GF-D8 (cell line): ENCODE results near the gene ARHGEF28.

ENCODE experiments used
- DNase-seq: peaks from one replicate; lab custom pipeline; 2025; lab: John Stamatoyannopoulos, UW

Gene ARHGEF28

DNA sequence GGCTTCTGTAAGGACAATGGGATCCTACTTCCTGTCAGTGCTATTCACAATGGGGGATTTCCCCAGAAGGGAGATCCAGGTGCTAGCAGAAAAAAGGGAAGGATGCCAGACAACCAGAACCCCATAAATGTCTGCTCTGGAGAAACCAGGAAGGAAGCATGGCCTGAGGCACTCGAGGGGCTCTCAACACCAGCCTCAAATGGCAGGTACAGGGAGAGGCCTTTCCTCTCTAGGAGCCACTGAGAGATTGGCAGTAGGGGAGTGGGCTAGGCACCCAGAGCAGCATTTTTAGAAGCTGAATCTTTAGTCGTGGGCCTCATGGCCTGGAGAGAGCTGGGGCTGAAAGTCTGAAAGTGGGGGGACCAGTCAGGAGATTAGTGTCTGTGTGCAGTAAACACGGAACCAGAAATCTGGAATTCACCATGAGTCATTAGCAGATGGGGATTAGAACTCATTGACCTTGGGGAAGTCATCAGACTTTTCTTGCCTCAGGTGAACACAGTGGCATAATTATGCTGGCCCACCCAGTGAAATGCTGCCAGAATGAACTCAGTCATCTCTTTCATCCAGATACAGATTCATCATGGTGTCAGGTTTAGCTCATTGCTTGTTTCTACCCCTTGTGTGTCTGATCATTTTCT, 28.3 kb downstream of the ARHGEF28 start:
- DNase-seq, result no peak

DNA sequence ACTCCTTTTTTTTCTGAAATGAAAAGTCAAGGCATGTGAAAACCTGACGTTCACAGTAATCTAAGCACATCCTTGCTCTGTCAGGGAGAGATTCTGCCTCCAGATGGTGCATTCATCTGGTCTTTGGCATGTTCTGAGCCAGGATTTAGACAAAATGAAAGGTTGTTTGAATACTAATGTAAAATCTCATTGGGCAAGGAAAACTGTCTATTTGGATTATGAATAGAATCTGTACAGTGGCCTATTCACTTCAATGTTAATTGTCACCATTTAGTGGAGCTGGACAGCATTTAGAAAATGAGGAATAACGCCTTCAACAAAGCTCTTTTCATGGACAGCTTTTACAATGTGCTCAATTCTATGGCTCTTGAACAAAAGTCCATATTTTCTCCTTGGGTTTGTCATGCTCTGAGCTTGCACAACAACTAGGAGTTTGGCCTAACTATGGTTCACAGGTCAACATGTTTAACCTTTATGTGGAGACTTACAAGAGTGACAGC, 28.9 kb downstream of the ARHGEF28 start:
- DNase-seq, result no peak

DNA sequence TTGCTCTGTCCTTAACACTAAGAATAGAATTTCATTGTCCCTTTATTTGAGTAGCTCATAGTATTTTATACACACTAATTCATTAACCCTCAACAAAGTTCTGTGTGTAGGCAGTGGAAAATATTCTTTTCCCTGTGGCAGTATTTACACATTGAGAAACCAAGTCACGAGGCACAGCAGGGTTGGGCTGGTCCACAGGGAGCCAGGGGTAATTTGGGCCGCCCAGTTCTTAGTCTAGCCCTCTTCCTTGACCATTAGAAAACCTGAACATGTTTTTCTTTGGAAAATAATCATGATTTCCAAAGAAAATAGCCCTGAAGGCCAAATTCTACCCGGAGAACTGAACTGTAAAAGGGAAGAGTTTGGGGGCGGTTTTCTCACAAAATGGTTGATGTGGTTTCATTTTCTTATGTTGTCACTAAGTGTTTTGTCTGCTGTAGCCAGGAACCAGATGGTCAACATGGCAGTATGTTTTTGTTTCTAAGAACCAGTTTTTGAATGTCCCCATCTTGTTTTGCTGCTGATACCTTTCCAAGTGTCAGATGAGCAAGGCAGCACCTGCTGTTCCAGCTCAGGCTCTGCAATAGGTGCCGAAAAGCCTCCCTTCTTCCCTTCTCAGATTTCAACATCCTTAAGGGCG, 29.6 kb downstream of the ARHGEF28 start:
- no peak for DNase-seq

DNA sequence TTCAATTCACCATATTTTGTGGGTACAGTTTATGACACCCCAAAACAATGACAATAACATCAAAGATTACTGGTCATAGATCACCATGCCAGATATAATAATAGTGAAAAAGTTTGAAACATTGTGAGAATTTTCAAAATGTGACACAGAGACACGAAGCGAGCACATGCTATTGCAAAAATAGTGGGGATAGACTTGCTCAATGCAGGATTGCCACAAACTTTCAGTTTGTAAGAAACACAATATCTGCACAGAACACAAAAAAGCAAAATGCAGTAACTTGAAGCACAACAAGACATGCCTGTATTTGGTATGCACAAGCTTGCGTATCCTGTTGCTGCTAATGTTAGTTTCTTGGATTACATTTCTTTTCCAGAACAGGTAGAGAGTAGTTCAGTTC, 35.8 kb downstream of the ARHGEF28 start:
- no peak for DNase-seq

DNA sequence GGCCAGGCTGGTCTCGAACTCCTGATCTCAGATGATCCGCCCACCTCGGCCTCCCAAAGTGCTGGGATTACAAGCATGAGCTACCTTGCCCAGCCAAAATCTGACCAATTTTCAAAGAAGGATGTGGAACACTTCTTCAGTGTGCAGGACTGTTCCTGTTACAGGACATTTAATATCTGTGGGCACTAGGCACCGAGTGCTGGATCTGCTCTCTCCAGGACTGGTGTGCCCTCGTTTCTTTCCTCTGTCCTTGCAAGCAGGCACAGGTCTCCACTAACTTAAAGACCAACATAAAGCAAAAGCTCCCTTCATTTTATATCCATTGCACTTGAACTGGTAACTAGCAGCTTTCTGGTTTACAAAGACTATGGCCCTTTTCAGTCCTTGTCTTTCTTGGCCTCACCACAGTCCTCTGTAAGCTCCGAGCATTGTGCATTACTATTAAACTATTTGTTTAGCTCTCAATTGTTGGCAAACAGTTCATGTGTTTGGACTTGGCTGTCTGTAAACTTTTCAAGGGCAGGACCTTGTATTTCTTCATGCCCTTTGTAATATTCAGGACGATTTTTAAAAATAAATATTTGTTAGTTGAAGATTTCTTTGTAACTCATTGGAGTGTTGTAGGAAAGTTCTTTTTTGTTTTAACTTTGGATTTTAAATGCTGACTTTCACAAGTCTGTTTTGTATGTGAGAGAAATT, 37.3 kb downstream of the ARHGEF28 start:
- no peak for DNase-seq

DNA sequence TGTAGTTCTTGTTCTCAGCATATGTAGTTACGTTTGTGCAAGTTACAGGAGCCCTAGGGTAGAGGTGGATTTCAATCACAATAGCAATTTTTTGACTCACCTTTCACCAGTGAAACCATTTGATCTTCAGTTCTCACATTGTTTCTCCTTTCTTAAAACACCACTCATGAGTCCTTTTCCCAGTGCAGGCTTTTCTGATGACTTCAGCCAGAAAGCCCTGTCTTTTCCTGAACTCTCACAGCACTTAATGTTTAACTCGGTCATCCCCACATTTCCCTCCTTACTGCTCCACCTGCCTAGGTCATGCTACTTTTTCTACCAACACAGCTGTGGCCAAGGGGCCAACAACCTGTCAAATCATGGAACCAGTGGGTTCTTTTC, 37.9 kb downstream of the ARHGEF28 start:
- DNase-seq, result no peak

DNA sequence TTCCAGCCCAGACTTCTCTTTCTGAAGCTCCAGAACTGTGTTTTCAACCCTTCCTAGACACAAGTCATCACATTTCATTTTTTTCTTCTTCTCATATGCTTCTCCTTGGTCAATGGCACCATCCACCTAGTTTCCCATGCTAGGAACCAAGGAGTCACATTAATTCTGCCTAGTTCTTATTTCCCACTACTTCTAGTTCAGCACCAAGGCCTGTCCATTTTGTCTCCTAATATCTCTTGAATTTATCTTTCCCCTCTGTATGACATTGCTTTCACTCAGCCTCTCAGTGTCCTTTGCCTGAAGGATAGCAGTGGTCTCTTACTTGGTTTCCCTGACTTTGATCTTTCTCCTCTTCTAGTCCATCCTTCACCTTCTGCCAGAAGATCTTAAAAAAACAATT, 38.8 kb downstream of the ARHGEF28 start:
- no peak for DNase-seq

DNA sequence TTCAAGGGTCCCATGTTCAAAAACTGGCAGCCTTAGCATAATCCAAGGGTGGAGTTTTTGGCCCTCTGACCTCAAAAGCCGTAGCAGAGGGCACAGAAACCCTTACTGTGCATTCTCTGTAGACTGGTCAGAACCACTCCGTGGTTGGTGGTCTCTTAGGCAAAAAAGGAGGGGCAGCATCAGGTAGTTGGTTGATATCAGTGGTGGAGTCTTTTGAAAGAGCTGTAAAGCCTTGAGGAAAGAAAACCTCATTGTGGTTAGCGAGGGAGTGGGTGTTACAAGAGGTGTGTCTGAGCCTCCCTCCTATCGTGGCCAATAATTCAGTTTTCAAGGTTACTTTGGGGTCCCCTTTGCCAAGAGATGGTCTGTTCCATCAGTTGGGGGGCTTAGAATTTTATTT, 40.9 kb downstream of the ARHGEF28 start:
- DNase-seq, result no peak

DNA sequence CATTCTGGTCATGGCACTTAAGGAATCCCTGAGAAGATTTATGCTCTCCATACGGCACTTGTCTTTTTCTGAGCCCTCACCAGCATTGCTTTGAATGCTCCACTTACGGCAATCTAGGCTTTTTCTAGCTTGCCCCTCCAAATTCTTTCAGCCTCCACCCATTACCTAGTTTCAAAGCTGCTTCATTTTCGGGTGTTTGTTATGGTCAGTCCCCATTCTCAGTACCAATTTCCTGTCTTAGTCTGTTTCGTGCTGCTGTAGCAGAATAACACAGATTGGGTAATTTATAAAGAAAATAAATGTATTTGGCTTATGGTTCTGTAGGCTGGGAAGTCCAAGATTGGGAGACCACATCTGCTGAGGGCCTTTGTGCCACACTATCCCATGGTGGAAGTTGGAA, 42.0 kb downstream of the ARHGEF28 start:
- DNase-seq, result no peak

DNA sequence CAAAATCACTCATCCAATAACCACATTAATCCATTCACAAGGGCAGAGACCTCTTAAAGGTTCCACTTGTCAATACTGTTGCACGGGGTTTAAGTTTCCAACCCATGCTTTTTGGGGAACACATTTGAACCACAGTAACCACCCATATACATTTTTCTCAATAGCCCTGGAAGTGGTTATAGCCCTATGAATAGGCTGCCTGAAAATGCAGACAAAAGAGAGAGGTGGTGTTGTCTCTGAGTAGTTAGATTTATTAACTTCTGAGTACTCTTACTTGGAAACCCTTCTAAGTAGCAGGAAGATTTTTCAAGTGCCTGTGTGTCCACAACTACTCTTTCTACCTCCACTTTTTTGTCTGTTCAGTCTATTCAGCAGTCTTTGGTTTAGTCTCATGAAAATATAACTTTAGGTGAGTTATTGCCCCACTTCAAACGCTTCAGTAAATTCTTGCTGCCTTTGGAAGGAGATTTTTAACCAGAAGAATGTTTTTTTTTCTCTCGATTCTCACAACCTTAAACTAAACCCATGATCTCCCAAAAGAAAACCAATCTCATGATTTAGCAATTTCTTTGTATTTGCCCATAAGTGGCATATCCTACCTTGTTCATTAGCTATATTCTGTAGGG, 42.6 kb downstream of the ARHGEF28 start:
- DNase-seq, result no peak

DNA sequence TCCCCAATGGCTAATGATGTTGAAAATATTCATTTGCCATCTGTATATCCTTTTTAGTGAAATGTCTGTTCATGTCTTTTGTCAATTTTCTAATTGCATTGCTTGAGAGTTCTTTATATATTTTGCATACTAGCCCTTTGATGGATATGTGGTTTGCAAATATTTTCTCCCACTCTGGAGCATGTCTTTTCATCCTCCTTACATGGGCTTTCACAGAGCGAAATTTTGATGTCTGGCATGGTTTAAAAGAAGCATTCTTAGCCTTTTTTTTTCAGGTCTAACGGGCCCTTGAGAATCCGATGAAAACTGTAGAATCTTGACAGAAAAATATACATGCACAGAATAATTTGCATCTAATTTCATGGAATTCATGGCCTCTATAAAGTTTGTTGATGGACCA, 44.7 kb downstream of the ARHGEF28 start:
- no peak for DNase-seq

DNA sequence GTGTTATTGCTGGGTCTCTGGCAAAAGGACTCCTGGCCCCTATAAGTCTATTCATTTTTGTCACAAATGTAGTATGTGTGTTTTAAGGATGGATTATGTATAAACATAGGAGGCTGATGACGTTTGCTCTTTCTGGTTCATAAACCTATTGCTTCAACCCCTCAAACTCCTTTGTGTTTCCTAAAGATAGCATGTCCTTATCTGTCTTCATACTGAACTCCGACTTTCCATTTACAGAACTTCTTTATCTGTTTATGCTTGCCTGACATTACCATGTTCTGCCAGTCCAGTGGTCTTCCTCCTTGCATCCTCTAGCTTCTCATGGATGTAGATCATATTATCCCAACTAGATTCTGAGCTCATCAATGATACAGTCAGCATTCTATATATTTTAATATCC, 46.1 kb downstream of the ARHGEF28 start:
- DNase-seq, result no peak

DNA sequence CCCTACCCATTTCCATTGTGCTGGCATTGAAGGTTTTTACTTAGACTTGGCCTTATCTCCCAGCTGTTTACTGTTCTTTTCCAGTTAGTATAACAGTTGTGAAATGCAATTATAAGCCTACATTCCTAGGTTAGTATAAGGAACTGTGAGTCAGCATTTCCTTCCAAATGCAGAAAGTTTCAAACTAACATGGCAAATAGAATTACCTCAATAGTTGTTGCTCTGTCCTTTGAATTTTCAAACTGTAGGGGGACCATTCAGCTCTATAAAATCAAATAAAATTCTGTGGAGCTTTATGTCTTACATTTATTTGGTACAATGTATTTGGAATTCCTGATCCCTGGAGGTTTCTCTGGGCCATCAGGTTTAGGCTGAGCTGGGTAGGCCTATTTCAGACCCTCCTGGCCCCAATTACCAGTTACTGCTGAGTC, 47.2 kb downstream of the ARHGEF28 start:
- peak; percentile 18 for DNase-seq

DNA sequence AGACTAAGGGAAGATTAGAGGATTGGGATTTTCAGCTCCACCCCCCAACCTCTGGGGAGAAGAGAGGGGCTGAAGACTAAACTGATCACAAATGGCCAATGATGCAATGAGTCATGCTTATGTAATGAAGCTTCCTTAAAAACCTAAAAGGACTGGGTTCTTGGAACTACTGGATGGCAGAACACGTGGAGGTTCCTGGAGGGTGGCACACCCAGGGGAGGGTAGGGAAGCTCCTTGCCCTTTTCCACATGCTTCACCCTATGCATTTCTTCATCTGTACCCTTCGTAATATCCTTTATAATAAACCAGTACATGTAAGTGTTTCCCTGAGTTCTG, 48.6 kb downstream of the ARHGEF28 start:
- no peak for DNase-seq

DNA sequence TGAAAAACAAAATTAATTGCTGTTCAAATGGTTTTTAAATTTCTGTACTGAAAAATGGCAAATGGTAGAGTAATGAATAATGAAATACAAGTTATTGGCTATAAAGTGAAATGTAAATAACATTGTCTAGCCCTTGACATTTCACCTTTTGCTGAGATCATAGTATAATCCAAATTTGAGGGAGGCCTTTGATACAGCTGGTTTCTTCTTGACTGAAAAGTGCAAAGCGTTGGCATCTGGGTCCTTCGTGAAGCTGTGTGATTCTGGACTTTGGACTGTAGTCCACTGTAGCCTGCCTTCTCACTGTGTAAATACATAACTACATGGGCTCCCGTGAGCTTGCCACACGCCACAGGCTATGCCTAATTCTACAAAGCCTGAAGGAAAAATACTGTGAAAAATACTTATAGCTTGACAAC, 52.3 kb downstream of the ARHGEF28 start:
- DNase-seq, result no peak

DNA sequence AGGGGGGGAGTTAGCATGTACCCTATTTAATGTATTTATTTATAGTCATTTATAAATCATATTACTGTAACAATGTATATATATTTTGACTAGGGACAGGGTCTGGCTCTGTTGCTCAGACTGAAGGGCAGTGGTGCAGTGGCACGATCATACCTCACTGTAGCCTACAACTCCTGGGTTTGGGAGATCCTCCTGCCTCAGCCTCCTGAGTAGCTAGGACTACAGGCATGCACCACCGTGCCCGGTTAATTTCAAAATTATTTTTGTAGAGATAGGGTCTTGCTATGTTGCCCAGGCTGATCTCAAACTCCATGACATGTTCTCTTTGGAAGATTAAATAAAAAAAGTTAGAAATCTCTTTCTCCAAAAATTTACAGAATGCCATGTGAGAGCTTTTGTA, 52.8 kb downstream of the ARHGEF28 start:
- DNase-seq, result no peak

DNA sequence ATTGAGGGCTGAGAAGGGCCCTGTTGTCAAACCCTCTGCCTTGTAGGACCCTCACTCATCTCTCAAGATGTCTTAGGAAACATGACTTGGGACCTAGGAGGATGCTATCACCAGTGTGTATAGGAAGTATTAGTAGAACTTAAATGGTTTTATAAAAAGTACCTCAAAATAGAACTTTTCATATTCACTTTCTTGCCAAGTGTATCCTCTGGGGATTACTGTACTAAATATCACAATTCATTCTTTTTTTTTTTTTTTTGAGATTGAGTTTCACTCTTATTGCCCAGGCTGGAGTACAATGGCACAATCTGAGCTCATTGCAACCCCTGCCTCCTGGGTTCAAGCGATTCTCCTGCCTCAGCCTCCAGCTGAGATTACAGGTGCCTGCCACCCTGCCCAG, 56.2 kb downstream of the ARHGEF28 start:
- no peak for DNase-seq

DNA sequence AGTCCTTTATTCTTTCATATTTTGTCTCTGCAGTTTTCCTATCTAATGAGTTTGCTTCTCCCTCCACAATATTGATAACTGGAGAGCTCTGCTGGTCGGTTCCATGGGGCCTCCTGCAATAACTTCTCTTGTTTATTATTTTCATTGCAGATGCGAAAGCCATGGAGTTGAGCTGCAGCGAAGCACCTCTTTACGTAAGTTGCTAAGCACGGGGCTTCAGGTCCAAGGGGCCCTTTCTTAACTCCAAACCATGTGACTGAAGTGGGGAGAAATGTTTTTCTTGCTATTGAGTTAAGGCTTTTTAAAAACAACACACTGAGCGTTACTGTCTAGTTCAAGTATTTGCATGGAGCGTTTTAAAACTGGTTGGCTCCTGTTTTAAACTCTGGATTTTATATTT, 58.7 kb downstream of the ARHGEF28 start:
- DNase-seq, result no peak

DNA sequence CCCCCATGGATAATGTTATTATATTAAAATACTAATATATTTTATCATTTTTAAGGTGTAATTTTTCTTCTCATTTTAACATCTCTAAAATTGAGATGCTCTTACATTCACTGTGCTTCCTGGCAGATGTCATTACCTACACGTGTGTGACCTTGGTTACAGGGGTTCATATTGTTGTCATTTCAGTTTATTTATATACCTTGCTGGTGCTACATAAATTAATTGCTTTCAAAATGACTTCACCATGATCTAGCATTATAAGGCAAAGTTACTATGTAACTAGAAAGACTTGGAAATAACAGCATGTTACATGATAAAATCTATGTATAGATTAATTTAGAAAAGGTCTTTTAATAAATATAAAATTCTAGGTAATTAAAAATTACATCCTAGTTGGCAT, 60.9 kb downstream of the ARHGEF28 start:
- no peak for DNase-seq

DNA sequence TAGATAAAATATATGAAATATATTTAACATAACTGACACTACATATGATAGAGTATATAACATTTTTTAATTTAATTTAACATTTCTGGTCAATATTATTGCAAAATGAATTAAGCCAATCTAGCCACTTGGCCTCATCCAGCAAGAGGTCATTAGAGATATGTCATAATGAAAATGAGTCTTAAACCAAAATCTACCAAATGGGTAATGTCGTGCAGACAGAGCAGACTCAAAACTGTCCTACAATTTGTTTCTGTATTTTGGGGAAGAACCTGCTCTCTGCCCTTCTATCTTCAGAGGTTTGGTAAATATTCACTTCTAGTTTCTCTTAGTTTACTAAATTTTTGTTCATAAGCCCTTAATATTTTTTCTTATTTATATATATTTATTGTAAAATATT, 61.4 kb downstream of the ARHGEF28 start:
- DNase-seq, result no peak

DNA sequence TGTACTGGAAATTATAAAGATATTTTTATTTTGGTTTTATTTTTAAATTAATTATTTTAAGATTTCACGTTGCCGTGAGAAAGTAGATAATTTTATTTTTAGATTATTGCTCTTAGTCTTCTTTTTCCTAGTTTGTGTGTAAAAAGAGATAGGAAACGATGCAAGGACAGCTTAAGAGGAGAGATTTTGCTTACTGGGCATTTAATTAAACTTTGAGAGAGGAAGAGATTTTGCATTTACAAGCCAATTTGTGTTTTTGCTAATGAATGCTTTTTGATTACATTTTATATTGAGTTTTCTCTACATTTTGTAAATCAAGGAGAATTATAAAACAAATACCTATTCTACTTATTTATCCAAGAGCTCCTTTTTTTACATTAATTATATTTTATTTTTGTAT, 64.0 kb downstream of the ARHGEF28 start:
- no peak for DNase-seq

DNA sequence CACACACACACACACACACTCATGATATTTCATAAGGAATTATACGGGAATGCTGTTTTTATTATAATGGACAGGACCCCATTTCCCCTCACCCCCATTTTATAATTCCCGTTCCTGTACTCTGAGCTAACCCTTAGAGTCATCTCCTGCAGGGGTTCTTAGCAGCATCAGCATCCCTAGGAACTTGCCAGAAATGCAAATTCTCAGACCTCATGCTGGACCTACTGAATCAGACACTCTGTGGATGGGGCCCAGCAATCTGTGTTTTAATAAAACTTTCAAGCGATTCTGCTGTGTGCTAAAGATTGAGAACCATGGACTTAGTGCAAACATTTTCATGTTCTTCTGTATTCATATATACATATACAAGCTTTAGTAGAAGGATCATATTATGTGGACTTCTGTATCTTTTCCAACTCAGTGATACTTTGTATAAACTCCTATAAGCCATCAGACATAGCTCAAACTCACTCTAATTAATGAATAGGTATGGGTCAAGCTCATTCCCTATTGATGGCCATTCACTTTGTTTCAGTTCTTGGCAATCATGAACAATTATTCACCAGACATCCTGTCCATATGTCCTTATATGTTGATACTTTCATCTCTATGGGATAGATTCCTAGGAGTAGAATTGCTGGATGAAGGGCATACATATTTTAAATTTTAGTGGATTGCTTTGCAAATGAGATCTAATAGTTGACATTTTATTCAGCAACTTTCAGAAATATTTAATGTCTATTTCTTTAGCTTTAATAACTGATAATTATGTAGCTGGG, 65.5 kb downstream of the ARHGEF28 start:
- DNase-seq, result no peak
